SU-DHL-6 (cell line): ENCODE measurements around the gene PAF1.

Source experiments
- H2AFZ ChIP-seq: fragments of 200-600 bp; sonication (generic); 2 replicates; pipeline ENCODE4 v1.6.1; 2014; ENCODE audit warnings: low read depth, mild to moderate bottlenecking, moderate library complexity, mixed read lengths, antibody characterized with exemption, low read length; ENCODE audit not compliant: severe bottlenecking
- H3F3A ChIP-seq: fragments of 200-600 bp; shearing (Covaris generic); 2 replicates; pipeline ENCODE4 v1.6.0; 2016; ENCODE audit warnings: antibody characterized with exemption, mild to moderate bottlenecking; ENCODE audit not compliant: insufficient read depth
- H3K27ac ChIP-seq: fragments of 200-600 bp; sonication (generic); 2 replicates; pipeline ENCODE4 v1.5.1; 2016; ENCODE audit warnings: low read depth, mild to moderate bottlenecking, low read length, moderate library complexity, mixed read lengths
- H3K27me3 ChIP-seq: fragments of 200-600 bp; sonication (generic), shearing (Covaris generic); 2 replicates; pipeline ENCODE4 v1.6.0; 2014; ENCODE audit warnings: mild to moderate bottlenecking, low read length
- H3K36me3 ChIP-seq: fragments of 200-600 bp; sonication (generic); 2 replicates; pipeline ENCODE4 v1.6.1; 2014; ENCODE audit warnings: mild to moderate bottlenecking, low read length, mixed read lengths
- H3K4me2 ChIP-seq: fragments of 300-600, 200-600 bp; shearing (Covaris generic), sonication (generic); 2 replicates; pipeline ENCODE4 v1.6.0; 2014; ENCODE audit warnings: low read length, low read depth, mild to moderate bottlenecking; ENCODE audit not compliant: poor library complexity, severe bottlenecking
- H3K4me3 ChIP-seq: fragments of 200-600 bp; sonication (generic); 2 replicates; pipeline ENCODE4 v1.5.1; 2014; ENCODE audit warnings: antibody characterized with exemption, low read length, mild to moderate bottlenecking, mixed read lengths; ENCODE audit not compliant: insufficient read depth, poor library complexity, severe bottlenecking
- H3K79me2 ChIP-seq: fragments of 200-600 bp; sonication (generic); 2 replicates; pipeline ENCODE4 v1.6.1; 2014; ENCODE audit warnings: mild to moderate bottlenecking, low read length, moderate library complexity; ENCODE audit not compliant: insufficient read depth
- H3K9ac ChIP-seq: fragments of 200-600 bp; sonication (generic); 2 replicates; pipeline ENCODE4 v1.7.0; 2014; ENCODE audit warnings: mild to moderate bottlenecking, low read length
- H3K9me2 ChIP-seq: fragments of 200-600 bp; sonication (generic); replicated peaks from 2 replicates; pipeline ENCODE4 v1.6.1; 2014; ENCODE audit warnings: low read length; ENCODE audit not compliant: insufficient read depth
- H3K9me3 ChIP-seq: fragments of 200-600 bp; sonication (generic); 2 replicates; pipeline ENCODE4 v1.6.1; 2014; ENCODE audit warnings: low read length, mixed read lengths; ENCODE audit not compliant: insufficient read depth
- H4K20me1 ChIP-seq: fragments of 200-600 bp; sonication (generic); 2 replicates; pipeline ENCODE4 v1.6.1; 2014; ENCODE audit warnings: low read depth, mild to moderate bottlenecking, antibody characterized with exemption, low read length, moderate library complexity, mixed read lengths
- CTCF ChIP-seq: fragments of 200-600 bp; sonication (generic); IDR thresholded peaks from one replicate; pipeline ENCODE4 v1.5.1; 2017; ENCODE audit warnings: antibody characterized with exemption, mild to moderate bottlenecking, low read length, moderate library complexity; ENCODE audit not compliant: insufficient read depth, poor library complexity, severe bottlenecking
- EZH2phosphoT487 ChIP-seq: fragments of 200-600 bp; sonication (generic), shearing (Covaris generic); conservative IDR thresholded peaks from 2 replicates; pipeline ENCODE4 v1.6.1; 2018; ENCODE audit warnings: mild to moderate bottlenecking, antibody characterized with exemption, low read length, moderate library complexity, mixed read lengths

The PAF1 gene

DNA sequence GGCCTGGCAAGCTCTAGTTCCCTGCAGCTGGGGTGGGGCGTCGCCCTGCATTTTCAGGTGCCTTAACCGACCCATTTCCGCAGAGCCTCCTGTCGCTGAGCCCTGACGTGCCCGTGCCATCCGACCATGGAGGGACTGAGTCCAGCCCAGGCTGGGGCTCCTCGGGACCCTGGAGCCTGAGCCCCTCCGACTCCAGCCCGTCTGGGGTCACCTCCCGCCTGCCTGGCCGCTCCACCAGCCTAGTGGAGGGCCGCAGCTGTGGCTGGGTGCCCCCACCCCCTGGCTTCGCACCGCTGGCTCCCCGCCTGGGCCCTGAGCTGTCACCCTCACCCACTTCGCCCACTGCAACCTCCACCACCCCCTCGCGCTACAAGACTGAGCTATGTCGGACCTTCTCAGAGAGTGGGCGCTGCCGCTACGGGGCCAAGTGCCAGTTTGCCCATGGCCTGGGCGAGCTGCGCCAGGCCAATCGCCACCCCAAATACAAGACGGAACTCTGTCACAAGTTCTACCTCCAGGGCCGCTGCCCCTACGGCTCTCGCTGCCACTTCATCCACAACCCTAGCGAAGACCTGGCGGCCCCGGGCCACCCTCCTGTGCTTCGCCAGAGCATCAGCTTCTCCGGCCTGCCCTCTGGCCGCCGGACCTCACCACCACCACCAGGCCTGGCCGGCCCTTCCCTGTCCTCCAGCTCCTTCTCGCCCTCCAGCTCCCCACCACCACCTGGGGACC is 16.9 kb upstream of the PAF1 start:
- H3K4me2 ChIP-seq, result peak overlapping the region; percentile 97

DNA sequence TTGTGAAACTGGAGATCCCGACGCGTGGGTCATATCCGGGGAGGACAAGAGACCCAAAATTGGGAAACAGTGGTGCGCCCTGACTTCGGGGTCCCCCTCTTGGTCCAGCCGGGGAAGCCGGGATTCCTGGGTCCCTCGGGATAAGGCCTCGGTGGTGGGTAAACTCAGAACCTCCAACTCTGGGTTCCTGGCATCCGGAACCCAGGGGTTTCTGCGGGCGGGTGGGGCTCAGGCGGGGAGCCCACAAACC is 16.4 kb upstream of the PAF1 start:
- Histone ChIP-seq H3K9me3 (no peaks in the 10 kb centered on the region), H3K79me2 (peaks cover 22% of the 10 kb centered on the region), H3K36me3 (no peaks in the 10 kb centered on the region), H3K4me2 (peak overlapping the region; percentile 97), H3K9me2 (no peaks in the 10 kb centered on the region), H3K4me3 (peak overlapping the region; percentile 91), H2AFZ (no peak overlapping the region), H3K27ac (peak overlapping the region; percentile 98), H3K9ac (peak overlapping the region; percentile 98), H3K27me3 (no peaks in the 10 kb centered on the region), H4K20me1 (no peaks in the 10 kb centered on the region), H3F3A (peaks cover 61% of the 10 kb centered on the region)
- no peak for TF ChIP-seq EZH2phosphoT487

More for the DNA sequence above, 16.9 kb upstream of the PAF1 start:
- peak overlapping the region; percentile 91 for H3K4me3 ChIP-seq
- no peak overlapping the region for H2AFZ ChIP-seq
- peak overlapping the region; percentile 98 for H3K9ac ChIP-seq
- H3K9me3 ChIP-seq, result no peaks in the 10 kb centered on the region
- H4K20me1 ChIP-seq, result no peaks in the 10 kb centered on the region
- TF ChIP-seq EZH2phosphoT487 (no peak), CTCF (no peak)
- peaks cover 61% of the 10 kb centered on the region for H3F3A ChIP-seq
- H3K9me2 ChIP-seq, result no peaks in the 10 kb centered on the region
- peak overlapping the region; percentile 98 for H3K27ac ChIP-seq
- H3K27me3 ChIP-seq, result no peaks in the 10 kb centered on the region
- H3K36me3 ChIP-seq, result no peaks in the 10 kb centered on the region
- peaks cover 24% of the 10 kb centered on the region for H3K79me2 ChIP-seq

GRCh38 chr19:39406656-39407409 is 15.9 kb upstream of the PAF1 start, which contains the start of gene ZFP36:
ZFP36 (plus strand) TSS chr19:39406847; CDS start chr19:39406905, 58 bp downstream.
- Histone ChIP-seq H3K36me3 (no peaks in the 10 kb centered on the region), H3K9ac (peak within 1 kb of the TSS; percentile 98), H4K20me1 (no peaks in the 10 kb centered on the region), H3K4me2 (peak within 1 kb of the TSS; percentile 97), H3K79me2 (peaks cover 22% of the 10 kb centered on the region), H3K27me3 (no peaks in the 10 kb centered on the region), H3K9me3 (no peaks in the 10 kb centered on the region), H2AFZ (peak within 1 kb of the TSS; percentile 56), H3K4me3 (peak within 1 kb of the TSS; percentile 91), H3F3A (peaks cover 60% of the 10 kb centered on the region), H3K9me2 (no peaks in the 10 kb centered on the region), H3K27ac (peak within 1 kb of the TSS; percentile 98)
- TF ChIP-seq EZH2phosphoT487, result no peak
- no peak for TF ChIP-seq CTCF
